A673 (cell line): ENCODE results near the gene TSHZ2. TPM values are rescaled to one million over a fixed set of nuclear protein-coding genes. Genes with fewer than 3 reads are reported as not detected.

Source experiments
- BruUV-seq: library from RNA; stranded (reverse); fragments of 400-500 nt; replicated peaks from 2 replicates; lab custom pipeline; 2021; lab: Mats Ljungman, UMichigan
- CTCF ChIA-PET: fragments of 300-600 bp; sonication (Branson Sonifier 250); formaldehyde crosslinking; loops from one replicate; lab custom pipeline; 2022; ENCODE audit warnings: antibody characterized with exemption; lab: Charles Lee
- POLR2A ChIA-PET: fragments of 300-600 bp; sonication (Branson Sonifier 250); formaldehyde crosslinking; loops from one replicate; lab custom pipeline; 2022; ENCODE audit warnings: antibody characterized with exemption; ENCODE audit not compliant: low non-redundant PET; lab: Charles Lee
- DNase-seq: peaks from one replicate; pipeline ENCODE4 v3.0.0-alpha.2; 2015; ENCODE audit warnings: low spot score
- H3K27ac ChIP-seq: fragments of 200-600 bp; sonication (generic); 2 replicates; pipeline ENCODE4 v1.5.1; 2016; ENCODE audit warnings: mixed run types, low read depth, mild to moderate bottlenecking, mixed read lengths, antibody characterized with exemption, low read length; ENCODE audit not compliant: poor library complexity, severe bottlenecking
- H3K27me3 ChIP-seq: fragments of 200-600 bp; sonication (generic); replicated peaks from 2 replicates; pipeline ENCODE4 v1.6.1; 2017; ENCODE audit warnings: mixed run types, low read depth, mild to moderate bottlenecking, mixed read lengths, antibody characterized with exemption, low read length; ENCODE audit not compliant: insufficient read depth, poor library complexity
- H3K36me3 ChIP-seq: fragments of 200-600 bp; sonication (generic); 2 replicates; pipeline ENCODE4 v1.6.1; 2016; ENCODE audit warnings: mixed run types, mild to moderate bottlenecking, mixed read lengths, antibody characterized with exemption, low read length; ENCODE audit not compliant: insufficient read depth, poor library complexity, severe bottlenecking
- H3K4me1 ChIP-seq: fragments of 200-600 bp; sonication (generic); 2 replicates; pipeline ENCODE4 v1.6.1; 2017; ENCODE audit warnings: mixed run types, mild to moderate bottlenecking, mixed read lengths, antibody characterized with exemption, low read length; ENCODE audit not compliant: insufficient read depth, poor library complexity, severe bottlenecking
- H3K4me3 ChIP-seq: fragments of 200-600 bp; sonication (generic); 2 replicates; pipeline ENCODE4 v1.5.1; 2016; ENCODE audit warnings: low read depth, mixed run types, mild to moderate bottlenecking, mixed read lengths, low read length; ENCODE audit not compliant: poor library complexity, severe bottlenecking
- H3K9me3 ChIP-seq: fragments of 200-600 bp; sonication (generic); 2 replicates; pipeline ENCODE4 v1.6.1; 2016; ENCODE audit warnings: mixed run types, low read depth, mild to moderate bottlenecking, mixed read lengths, antibody characterized with exemption, low read length; ENCODE audit not compliant: poor library complexity, severe bottlenecking
- EZH2 ChIP-seq: fragments of 200-600 bp; sonication (generic); IDR thresholded peaks from 2 replicates; pipeline ENCODE4 v1.6.1; 2017; ENCODE audit warnings: borderline replicate concordance, low read depth, mild to moderate bottlenecking, mixed read lengths, antibody characterized with exemption, low read length; ENCODE audit not compliant: poor library complexity, severe bottlenecking
- intact Hi-C: fragments of 100-400 bp; cut with micrococcal nuclease; formaldehyde crosslinking; loops from one replicate; pipeline ENCODE4 v1.10.0; 2022; ENCODE audit not compliant: unreplicated experiment
- total RNA-seq: library from RNA; stranded (reverse); gene quantifications from 2 replicates; pipeline ENCODE4 v1.2.3, GENCODE V29; 2021
- TF ChIP-seq, protein P1 (sequence below): fragments of 300-800, 200-600 bp; sonication (generic); conservative IDR thresholded peaks from 2 replicates; pipeline ENCODE4 v1.5.1; 2017; ENCODE audit warnings: low read depth, mild to moderate bottlenecking, antibody characterized with exemption, low read length, moderate library complexity, mixed read lengths

Gene TSHZ2
- total RNA-seq, 1 experiment from 2014 or later: 4.1 TPM

DNA sequence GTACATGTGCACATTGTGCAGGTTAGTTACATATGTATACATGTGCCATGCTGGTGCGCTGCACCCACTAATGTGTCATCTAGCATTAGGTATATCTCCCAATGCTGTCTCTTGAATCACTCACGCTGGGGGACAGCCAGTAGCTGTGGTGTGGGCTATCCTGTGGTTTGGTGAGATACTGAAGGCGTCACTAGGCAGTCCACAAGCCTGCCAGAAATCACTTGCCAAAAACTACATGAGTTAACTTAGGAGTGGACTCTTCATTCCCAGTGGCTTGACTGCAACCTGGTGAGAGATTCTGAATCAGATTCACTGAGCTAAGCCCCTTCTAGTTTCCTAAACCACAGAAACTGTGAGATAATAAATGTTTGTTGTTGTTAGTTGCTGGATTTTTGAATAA, 191.3 kb downstream of the TSHZ2 start:
- DNase-seq: no peak
- Histone ChIP-seq H3K27ac (no peak overlapping the region), H3K27me3 (no peaks in the 10 kb centered on the region), H3K4me3 (no peak overlapping the region), H3K9me3 (no peaks in the 10 kb centered on the region), H3K4me1 (peaks cover 12% of the 10 kb centered on the region), H3K36me3 (no peaks in the 10 kb centered on the region)
- intact Hi-C loops: no loop called here
- BruUV-seq: no TSS peak
- POLR2A ChIA-PET: no interaction called here
- TF ChIP-seq, protein P1, sequence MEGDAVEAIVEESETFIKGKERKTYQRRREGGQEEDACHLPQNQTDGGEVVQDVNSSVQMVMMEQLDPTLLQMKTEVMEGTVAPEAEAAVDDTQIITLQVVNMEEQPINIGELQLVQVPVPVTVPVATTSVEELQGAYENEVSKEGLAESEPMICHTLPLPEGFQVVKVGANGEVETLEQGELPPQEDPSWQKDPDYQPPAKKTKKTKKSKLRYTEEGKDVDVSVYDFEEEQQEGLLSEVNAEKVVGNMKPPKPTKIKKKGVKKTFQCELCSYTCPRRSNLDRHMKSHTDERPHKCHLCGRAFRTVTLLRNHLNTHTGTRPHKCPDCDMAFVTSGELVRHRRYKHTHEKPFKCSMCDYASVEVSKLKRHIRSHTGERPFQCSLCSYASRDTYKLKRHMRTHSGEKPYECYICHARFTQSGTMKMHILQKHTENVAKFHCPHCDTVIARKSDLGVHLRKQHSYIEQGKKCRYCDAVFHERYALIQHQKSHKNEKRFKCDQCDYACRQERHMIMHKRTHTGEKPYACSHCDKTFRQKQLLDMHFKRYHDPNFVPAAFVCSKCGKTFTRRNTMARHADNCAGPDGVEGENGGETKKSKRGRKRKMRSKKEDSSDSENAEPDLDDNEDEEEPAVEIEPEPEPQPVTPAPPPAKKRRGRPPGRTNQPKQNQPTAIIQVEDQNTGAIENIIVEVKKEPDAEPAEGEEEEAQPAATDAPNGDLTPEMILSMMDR: no peak
- no peak for TF ChIP-seq EZH2
- CTCF ChIA-PET: no interaction called here

DNA sequence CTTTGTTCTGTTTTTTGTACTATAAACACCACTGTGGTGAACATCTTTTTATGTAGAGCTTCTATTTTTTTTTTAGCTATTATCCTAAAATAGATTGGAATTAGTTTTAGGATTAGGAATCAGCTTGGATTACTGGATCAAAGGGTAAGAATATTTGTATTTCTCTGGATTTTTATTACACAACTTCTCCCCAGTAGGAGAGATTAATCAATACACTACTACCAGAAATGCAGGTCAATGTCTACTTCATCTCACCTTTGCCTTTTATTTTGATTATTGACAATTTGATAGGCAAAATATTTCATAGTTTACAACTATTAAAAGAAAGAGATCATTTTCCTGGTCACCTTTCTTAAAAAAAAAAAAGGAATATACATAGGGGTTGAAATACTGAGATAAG, 191.9 kb downstream of the TSHZ2 start:
- H3K9me3 ChIP-seq: no peaks in the 10 kb centered on the region
- BruUV-seq: no TSS peak
- no peak overlapping the region for H3K4me3 ChIP-seq
- no peak overlapping the region for H3K27ac ChIP-seq
- TF ChIP-seq, protein P1: no peak
- no peak for TF ChIP-seq EZH2
- intact Hi-C loops: no loop called here
- H3K36me3 ChIP-seq: no peaks in the 10 kb centered on the region
- H3K4me1 ChIP-seq: peaks cover 12% of the 10 kb centered on the region
- no peaks in the 10 kb centered on the region for H3K27me3 ChIP-seq
- DNase-seq: no peak
- CTCF ChIA-PET: no interaction called here
- POLR2A ChIA-PET: no interaction called here

DNA sequence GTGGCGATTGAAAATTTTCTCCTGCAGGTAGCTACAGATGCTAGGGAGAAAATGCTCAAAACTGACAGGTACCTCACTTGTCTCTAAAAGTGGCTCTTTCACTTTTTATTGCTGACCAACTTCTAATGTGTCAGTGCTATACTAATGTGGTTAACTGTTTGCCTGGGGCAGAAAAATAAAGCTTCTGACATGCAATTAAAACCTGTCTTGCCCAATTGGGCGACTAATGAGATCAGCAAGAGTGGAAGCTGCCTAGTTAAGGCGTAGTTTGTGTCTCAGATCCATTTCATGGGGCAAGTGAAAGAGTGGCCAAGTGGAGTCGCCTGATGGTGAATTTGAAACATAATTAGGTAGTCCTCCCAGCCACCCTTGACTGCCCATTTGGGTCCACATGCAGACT, 193.3 kb downstream of the TSHZ2 start:
- no peaks in the 10 kb centered on the region for H3K9me3 ChIP-seq
- intact Hi-C loops: no loop called here
- H3K27me3 ChIP-seq: no peaks in the 10 kb centered on the region
- H3K36me3 ChIP-seq: no peaks in the 10 kb centered on the region
- TF ChIP-seq EZH2: no peak
- TF ChIP-seq, protein P1: no peak
- ChIA-PET POLR2A (no interaction called here), CTCF (no interaction called here)
- BruUV-seq: no TSS peak
- no peak overlapping the region for H3K27ac ChIP-seq
- peaks cover 12% of the 10 kb centered on the region for H3K4me1 ChIP-seq
- H3K4me3 ChIP-seq: no peak overlapping the region
- DNase-seq: no peak
